DOHH2 (cell line): ENCODE measurements around the gene SMIM23.

Source experiments
- EZH2phosphoT487 ChIP-seq: fragments of 200-600 bp; sonication (generic); IDR thresholded peaks from 2 replicates; pipeline ENCODE4 v1.6.1; 2017; ENCODE audit warnings: borderline replicate concordance, mild to moderate bottlenecking, antibody characterized with exemption, low read length, moderate library complexity, mixed read lengths
- TF ChIP-seq, protein P1 (sequence below): fragments of 200-600 bp; sonication (generic); IDR thresholded peaks from one replicate; pipeline ENCODE4 v1.5.1; 2014; ENCODE audit warnings: antibody characterized with exemption, mild to moderate bottlenecking, low read depth, low read length; ENCODE audit not compliant: poor library complexity, severe bottlenecking

DNA sequence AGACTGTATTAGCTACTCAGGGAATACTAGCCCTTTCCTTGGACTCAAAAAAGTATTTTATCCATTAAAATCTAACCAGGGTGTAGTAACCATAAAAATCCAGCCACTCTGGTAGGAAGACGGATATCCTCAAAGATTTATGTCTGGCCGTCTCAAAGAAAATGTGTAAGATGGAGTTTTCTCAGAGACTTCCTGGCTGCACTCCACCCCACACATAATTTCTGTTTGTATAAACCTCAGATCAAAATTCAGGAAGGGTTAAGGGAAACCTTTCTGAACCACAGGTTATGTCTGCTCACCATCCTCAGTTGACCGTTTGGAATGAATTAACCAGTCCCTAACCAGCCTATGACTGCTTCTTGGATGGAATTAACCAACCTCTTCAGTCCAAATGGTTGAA lies 13.8 kb upstream of the SMIM23 start:
- TF ChIP-seq, protein P1, sequence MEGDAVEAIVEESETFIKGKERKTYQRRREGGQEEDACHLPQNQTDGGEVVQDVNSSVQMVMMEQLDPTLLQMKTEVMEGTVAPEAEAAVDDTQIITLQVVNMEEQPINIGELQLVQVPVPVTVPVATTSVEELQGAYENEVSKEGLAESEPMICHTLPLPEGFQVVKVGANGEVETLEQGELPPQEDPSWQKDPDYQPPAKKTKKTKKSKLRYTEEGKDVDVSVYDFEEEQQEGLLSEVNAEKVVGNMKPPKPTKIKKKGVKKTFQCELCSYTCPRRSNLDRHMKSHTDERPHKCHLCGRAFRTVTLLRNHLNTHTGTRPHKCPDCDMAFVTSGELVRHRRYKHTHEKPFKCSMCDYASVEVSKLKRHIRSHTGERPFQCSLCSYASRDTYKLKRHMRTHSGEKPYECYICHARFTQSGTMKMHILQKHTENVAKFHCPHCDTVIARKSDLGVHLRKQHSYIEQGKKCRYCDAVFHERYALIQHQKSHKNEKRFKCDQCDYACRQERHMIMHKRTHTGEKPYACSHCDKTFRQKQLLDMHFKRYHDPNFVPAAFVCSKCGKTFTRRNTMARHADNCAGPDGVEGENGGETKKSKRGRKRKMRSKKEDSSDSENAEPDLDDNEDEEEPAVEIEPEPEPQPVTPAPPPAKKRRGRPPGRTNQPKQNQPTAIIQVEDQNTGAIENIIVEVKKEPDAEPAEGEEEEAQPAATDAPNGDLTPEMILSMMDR, result no peak
- no peak for TF ChIP-seq EZH2phosphoT487
